Natural killer cell treated with Interleukin-12 subunit alpha and Interleukin-12 subunit beta and Interleukin-15 and Interleukin-18, amount 100 ng/mL, for 72 hours (primary cell): ENCODE results near the gene LDHAL6B. TPM values are rescaled to one million over a fixed set of nuclear protein-coding genes. Genes with fewer than 3 reads are reported as not detected.

Source experiments
- total RNA-seq, 2 donors: library from RNA; stranded (reverse); gene quantifications; one replicate each; pipeline ENCODE4 v1.2.3, GENCODE V29; 2022

The LDHAL6B gene
- total RNA-seq, 2 donors from 2014 or later: not detected

Other genes with a start within 250 kb of the LDHAL6B start
- 10 to 100 TPM; 43.5 to 57.7 TPM for gene RNF111, start 219.2 kb upstream of the LDHAL6B start, total RNA-seq
- gene CCNB2, start 101.7 kb upstream of the LDHAL6B start, total RNA-seq: 10 to 100 TPM; 28.8 to 41.8 TPM
- gene MYO1E, start 166.0 kb downstream of the LDHAL6B start, total RNA-seq: 10 to 100 TPM in 1 of 2 donors, 1 to 10 TPM in 1; 3.7 to 20.0 TPM
- gene FAM81A, start 231.3 kb downstream of the LDHAL6B start, total RNA-seq: 1 to 10 TPM in 1 of 2 donors, not detected in 1; 1.2 TPM